ENCODE data around the gene TTN.

TTN gene

DNA sequence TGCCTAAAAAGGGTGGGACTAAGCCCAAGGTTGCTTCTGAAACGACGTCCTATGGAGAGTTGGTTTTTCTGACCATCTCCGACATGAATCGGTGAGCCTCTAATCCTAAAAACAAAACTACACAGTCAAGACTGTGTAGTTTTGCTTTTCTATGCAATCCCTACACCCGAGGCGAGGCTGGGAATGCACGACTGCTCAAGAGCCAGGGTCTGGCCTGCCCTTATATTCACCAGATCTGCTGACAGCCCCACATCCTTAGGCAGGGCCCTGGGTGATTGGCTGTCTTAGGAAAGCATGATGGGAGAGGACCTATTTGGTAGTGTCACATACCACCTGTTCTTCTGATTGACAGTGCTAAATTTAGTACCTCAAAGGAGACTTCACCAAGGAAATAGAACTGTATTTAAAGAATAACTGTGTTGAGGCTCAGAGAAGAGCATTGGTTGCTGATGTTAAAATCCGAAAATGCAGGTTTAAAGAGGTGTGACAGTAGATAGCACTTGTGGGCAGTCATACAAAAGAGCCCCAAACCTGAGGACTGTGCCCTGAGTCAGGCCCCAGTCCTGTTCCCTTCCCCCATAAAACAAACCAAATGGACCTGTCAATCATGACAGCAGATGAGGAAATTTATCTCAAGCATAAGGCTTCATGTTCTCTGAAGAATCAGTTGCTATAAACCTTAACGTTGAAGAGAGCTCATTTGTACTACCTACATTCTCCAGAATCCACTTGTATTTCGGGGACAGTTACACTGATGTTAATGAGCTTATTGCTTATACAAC lies at the start of gene TTN:
Gene TTN, minus strand, starts transcription at position 197 of the 782 bp plus-strand sequence. CDS start 2,781 bp downstream, outside the sequence.
- DNase-seq (ENCODE audit: low spot score) = no peak

DNA sequence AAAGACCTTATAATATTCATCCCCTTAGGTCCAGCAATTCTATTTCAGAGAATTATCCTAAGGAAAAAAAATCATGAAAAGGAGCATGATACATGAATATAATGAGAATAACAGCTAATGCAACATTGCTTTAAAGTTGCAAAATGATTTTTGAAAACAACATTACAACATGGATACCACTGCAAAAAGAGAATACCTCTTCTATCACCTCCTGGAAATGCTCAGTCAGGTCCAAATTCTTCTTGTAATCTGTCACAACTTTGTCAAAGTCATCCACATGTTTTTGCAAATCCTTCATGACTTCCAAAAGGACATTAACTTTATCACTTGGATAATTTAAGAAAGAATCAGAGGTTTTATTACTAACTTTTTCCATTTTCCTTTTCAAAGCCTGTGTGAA lies 47.9 kb upstream of the TTN start:
- no peak for DNase-seq (ENCODE audit: low spot score)

DNA sequence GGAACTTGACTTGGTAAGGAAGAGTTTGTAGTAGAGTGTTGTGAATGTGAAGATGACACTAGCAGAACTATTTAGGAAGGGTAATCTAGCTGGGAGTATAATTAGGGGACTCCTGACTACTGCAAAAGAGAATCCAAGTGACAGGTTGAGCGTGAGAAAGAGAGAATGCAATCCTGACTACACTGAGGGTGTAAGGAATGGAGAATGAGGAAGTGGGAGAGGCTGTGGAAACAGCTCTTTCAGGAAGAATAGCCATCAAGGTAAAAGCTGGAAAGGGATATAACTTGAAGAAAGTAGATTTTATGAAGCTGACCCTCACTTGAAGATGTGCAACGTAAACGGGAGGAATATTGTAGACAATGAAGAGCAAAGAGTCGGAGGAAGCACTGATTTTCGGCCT lies 41.1 kb upstream of the TTN start:
- DNase-seq (ENCODE audit: low spot score) = no peak

DNA sequence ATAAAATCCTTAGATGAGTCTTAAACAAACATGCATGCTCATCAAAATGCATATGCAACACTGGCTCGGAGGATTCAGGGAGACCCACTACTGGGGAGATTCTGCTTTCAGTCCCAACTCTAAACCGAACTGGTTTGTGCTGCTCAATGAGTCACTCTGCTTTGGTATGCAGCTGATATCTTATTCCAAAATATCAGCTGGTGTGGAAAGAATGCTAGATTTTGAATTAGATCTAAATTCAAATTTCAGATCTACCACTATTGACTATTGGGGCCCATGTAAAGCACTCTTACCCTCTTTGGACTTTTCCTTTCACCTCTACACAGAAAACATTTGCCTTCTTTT lies 39.2 kb upstream of the TTN start:
- DNase-seq (ENCODE audit: low spot score) = no peak

GRCh38 chr2:178845566-178846457 lies 38.6 kb upstream of the TTN start:
- DNase-seq (ENCODE audit: low spot score) = no peak

GRCh38 chr2:178844701-178845100 lies 37.5 kb upstream of the TTN start:
- DNase-seq (ENCODE audit: low spot score) = no peak

DNA sequence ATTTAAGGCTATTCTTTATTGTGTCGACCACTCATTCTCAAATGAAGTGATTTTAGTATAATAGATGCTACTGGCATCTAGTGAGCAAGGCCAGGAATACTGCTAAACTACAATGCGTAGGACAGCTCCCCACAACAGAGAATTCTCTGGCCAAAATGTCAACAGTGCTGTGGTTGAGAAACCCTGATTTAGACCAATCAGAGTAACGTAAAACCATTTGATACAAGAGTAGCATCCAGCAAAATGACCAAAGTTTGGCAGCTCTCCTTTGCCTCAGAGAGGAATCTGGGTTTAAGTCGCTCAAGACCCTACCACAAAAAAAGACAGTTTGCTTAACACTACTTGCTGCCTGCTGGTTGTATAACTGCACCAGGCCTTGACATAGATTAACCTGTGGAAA lies 37.0 kb upstream of the TTN start:
- no peak for DNase-seq (ENCODE audit: low spot score)

- no peak for DNase-seq (ENCODE audit: low spot score)
Measured at GRCh38 chr2:178843697-178844096, 36.5 kb upstream of the TTN start.

DNA sequence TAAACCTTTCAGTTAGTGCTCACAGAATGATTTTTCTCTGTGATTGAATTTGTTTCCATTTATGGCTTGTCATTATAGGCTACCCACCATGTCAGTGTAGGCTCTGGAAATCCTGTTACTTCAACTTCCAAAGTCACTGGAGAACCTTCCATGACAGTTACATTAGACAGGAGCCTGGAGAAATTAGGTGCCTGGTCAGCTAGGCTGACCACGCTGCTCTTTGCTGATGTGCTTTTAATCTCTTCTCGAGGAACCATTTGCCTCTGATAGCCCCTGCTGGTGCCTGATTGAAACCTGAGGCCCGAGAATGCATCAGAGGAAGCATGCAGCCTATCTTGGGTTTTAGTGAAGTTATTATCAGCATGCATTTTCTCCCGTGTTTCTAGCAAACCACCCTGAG lies 29.6 kb upstream of the TTN start:
- DNase-seq (ENCODE audit: low spot score) = no peak

GRCh38 chr2:178834086-178834485 lies 26.9 kb upstream of the TTN start:
- no peak for DNase-seq (ENCODE audit: low spot score)

DNA sequence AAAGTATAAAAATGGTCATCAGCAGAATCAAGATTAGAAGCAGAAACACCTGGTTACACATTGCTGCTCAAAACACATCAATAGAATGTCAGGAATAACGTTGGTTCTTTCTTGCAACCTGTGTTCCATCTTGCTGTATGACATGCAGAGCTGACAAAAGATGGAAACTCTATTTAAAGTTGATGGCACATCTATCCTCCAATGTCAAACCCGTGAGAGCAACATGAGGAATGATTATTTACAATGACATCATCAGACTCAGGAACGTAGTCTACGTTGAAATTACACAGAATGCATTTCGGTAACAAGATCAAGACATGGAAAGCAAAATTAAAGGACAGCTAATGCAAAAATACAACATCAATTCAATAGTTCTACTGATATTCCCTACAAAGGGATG lies 26.2 kb upstream of the TTN start:
- no peak for DNase-seq (ENCODE audit: low spot score)

GRCh38 chr2:178830451-178830850 lies 23.2 kb upstream of the TTN start:
- no peak for DNase-seq (ENCODE audit: low spot score)

- DNase-seq (ENCODE audit: low spot score) = no peak
Measured at GRCh38 chr2:178829981-178830380, 22.8 kb upstream of the TTN start.

- DNase-seq (ENCODE audit: low spot score) = no peak
Measured at GRCh38 chr2:178829299-178829960, 22.2 kb upstream of the TTN start.

GRCh38 chr2:178828486-178828881 lies 21.3 kb upstream of the TTN start:
- no peak for DNase-seq (ENCODE audit: low spot score)

DNA sequence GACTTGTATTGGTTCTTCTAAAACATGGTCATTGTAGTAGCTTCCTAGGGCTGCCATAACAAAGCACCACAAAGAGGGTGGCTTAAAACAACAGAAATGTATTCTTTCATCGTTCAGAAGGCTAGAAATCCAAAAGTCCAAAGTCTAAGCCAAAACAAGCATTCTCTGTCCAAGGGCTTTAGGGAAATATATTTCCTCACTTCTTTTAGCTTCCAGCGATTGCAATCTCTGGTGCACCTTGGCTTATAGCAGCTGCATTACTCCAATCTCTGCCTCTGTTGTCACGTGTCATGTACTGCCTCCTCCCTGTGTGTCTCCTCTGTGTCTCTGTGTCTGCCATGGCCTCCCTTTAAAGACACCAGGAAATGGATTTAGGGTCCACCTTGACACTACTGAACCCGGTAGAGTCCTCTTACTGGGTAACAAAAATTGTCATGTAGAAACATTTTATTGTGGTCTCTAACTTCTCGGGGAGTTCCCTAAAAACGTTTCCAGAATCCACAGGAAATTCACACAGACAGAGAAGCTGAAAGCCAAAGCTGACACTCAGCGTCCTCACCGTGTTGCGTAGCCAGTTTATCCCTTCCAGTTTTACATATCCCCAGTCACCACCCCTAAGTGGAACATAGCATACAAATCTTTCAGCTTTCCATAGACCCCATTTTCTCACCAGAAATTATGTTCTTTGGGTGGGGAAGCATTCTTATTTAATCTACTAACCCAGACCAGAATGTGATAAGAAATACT lies 20.7 kb upstream of the TTN start:
- DNase-seq (ENCODE audit: low spot score) = no peak

DNA sequence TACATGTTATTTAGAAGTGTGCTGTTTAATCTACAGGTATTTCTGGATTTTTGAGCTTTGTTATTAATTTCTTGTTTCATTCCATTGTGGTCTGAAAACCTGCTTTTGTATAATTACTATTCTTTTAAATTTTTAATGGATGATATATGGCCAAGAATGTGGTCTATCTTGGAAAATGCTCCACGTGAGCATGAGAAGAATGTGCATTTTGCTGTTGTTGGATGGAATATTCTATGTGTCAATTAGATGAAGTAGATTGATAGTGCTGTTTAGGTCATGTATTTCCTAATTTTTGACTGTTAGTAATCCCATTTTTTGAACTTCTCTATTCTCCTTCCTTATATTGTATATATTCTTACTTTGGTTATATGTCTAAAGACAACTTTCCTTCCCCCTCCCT lies 19.9 kb upstream of the TTN start:
- DNase-seq (ENCODE audit: low spot score) = no peak

- DNase-seq (ENCODE audit: low spot score) = no peak
Measured at GRCh38 chr2:178825183-178825582, 18.0 kb upstream of the TTN start.

DNA sequence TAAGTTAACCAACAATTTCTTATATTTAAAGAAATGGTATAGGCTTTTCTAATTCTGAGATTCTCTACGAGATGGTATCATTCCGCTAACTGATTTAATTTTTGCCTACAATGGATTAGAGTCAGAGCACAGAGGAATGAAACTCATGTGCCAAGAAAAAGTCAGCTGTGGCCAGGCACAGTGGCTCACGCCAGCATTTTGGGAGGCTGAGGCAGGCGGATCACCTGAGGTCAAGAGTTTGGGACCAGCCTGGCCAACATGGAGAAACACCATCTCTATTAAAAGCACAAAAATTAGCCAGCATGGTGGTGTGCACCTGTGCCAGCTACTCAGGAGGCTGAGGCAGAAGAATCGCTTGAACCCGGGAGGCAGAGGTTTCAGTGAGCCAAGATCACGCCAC lies 17.0 kb upstream of the TTN start:
- DNase-seq (ENCODE audit: low spot score) = no peak

DNA sequence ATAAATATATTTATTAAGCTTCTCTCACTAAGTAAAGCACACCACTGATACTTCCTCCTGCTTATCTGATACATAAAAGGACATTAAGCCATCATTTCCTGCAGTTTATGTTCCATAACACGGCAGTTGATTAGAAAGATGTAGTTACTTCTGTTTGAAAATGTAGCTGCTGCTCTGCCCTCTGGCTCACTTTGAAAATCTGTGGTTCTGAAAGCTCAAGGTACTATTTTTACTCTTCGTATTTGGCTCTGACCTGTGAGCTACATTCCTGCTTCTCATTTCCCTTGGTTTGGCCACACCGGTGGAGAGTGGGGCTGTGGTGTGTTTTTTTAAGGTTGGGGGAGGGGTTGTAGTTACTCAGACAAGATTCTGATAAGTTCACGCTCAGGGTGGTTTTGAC lies 12.8 kb upstream of the TTN start:
- no peak for DNase-seq (ENCODE audit: low spot score)

- no peak for DNase-seq (ENCODE audit: low spot score)
Measured at GRCh38 chr2:178819147-178819875, 12.1 kb upstream of the TTN start.

GRCh38 chr2:178811901-178812300 lies 4.7 kb upstream of the TTN start:
- DNase-seq (ENCODE audit: low spot score) = no peak

Data from iPS-NIHi11 (cell line).